Measurements from ENCODE around the gene PARL.

DNA sequence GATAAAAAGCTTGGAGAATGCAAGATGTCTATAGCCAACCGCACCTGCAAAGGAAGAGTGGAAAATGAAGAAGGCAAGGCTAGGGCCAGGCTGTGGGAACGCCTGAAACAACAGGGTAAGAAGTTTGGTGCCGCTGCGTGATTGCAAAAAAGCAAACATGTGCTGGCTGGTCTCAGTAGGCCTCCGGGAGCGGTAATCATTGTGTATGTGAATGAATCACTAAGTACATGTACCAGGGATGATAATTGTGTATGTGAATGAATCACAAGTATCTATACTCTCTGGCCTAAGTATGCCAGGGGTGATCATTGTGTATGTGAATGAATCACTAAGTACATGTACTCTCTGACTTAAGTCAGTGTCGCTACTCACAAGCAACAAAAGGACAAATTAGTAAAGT is 40.3 kb upstream of the PARL start:
- TF ChIP-seq POLR2A (IDR thresholded peaks at IDR 0.05; ENCODE audit: low read length) (no peak), CTCF (IDR thresholded peaks at IDR 0.05) (no peak), PBX3 (IDR thresholded peaks at IDR 0.05) (no peak), USF2 (IDR thresholded peaks at IDR 0.05) (no peak), SREBF2 (IDR thresholded peaks at IDR 0.05) (no peak), GATA3 (IDR thresholded peaks at IDR 0.05; ENCODE audit: borderline replicate concordance) (no peak)

All from A549 (cell line).